ENCODE measurements around the gene CACNA2D3. TPM values are rescaled to one million over a fixed set of nuclear protein-coding genes. Genes with fewer than 3 reads are reported as not detected.

Gene CACNA2D3
- polyA plus RNA-seq, 1 donor (not counting 4 experiments of a cell fraction or from before 2014, with no cell fraction given) = 0.08 TPM

DNA sequence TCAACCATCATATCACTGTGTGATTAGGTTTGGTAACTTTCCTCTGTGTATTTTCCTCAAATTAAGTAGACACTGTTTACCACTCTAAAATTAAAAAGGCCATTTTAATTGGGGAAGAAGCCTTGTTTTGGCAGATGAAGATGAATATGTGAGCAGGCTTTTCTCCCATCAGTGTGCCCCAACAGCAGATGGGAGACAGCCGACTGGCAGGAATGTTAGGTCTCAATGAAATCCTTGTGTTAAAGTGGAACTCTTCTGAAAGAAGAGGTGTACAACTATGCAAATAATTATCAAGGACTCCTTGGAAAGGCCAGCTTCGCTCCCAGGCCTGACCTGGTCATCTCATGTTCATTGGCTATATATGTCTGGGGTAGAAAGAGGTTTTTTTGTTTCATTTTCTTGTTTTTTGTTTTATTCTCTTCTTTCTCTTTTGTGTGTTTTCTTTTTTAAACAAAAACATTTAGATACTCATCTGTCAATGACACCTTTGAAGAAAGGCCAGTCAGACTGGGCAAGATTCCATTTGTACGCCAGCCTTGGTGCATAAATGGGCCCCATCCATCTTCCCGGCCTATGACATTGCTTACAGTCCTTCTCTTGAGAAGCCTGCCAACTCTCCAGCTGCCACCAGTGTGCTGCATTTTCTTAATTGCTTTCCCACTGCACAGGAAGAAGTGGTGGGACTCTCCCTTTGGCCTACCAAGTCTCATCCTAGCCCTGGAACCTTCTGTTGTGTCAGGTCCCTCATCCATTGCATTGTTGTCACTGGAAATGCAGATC is 779.7 kb downstream of the CACNA2D3 start:
- DNase-seq (ENCODE audit: low read depth, low spot score) = no peak
- H4K20me1 ChIP-seq (ENCODE audit: control insufficient read depth, extremely low read depth, insufficient read depth, low read length) = no peaks in the 10 kb centered on the region
- no peak overlapping the region for H3K4me3 ChIP-seq (ENCODE audit: control insufficient read depth in 2 of 3, extremely low read depth in 1 of 3, insufficient read depth in 2 of 3, low read depth in 1 of 3, low read length in 3 of 3)
- no peak overlapping the region for H2AFZ ChIP-seq (ENCODE audit: control insufficient read depth, low read length)
- H3K9ac ChIP-seq (ENCODE audit: control insufficient read depth, extremely low read depth, insufficient read depth, low read length) = no peak overlapping the region
- H3K9me3 ChIP-seq (ENCODE audit: control insufficient read depth, low read depth, low read length) = no peaks in the 10 kb centered on the region
- no peaks in the 10 kb centered on the region for H3K4me1 ChIP-seq (ENCODE audit: control insufficient read depth, extremely low read depth, insufficient read depth, low read length)
- H3K9me1 ChIP-seq (ENCODE audit: control insufficient read depth, extremely low read depth, insufficient read depth, low read length) = no peaks in the 10 kb centered on the region
- TF ChIP-seq EZH2 (IDR thresholded peaks at IDR 0.05; ENCODE audit: low read length) = no peak
- TF ChIP-seq, protein P1, sequence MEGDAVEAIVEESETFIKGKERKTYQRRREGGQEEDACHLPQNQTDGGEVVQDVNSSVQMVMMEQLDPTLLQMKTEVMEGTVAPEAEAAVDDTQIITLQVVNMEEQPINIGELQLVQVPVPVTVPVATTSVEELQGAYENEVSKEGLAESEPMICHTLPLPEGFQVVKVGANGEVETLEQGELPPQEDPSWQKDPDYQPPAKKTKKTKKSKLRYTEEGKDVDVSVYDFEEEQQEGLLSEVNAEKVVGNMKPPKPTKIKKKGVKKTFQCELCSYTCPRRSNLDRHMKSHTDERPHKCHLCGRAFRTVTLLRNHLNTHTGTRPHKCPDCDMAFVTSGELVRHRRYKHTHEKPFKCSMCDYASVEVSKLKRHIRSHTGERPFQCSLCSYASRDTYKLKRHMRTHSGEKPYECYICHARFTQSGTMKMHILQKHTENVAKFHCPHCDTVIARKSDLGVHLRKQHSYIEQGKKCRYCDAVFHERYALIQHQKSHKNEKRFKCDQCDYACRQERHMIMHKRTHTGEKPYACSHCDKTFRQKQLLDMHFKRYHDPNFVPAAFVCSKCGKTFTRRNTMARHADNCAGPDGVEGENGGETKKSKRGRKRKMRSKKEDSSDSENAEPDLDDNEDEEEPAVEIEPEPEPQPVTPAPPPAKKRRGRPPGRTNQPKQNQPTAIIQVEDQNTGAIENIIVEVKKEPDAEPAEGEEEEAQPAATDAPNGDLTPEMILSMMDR (optimal IDR thresholded peaks at IDR 0.05 in 1 of 3, IDR thresholded peaks at IDR 0.05 in 1 of 3, conservative IDR thresholded peaks at IDR 0.05 in 1 of 3; ENCODE audit: extremely low read depth in 1 of 3, insufficient read depth in 2 of 3, low read length in 3 of 3) = no peak
- no peak overlapping the region for H3K4me2 ChIP-seq (ENCODE audit: control insufficient read depth, extremely low read depth, insufficient read depth, low read depth, low read length)
- dilution Hi-C loops (cut with MboI; ENCODE audit: extremely low pct_ligation_motif_present, low sequenced_read_pairs) = no loop called here
- no peaks in the 10 kb centered on the region for H3K27me3 ChIP-seq (ENCODE audit: control insufficient read depth, extremely low read depth, insufficient read depth, low read length)
- no peak overlapping the region for H3K27ac ChIP-seq (ENCODE audit: control insufficient read depth, insufficient read depth, low read length)
- FAIRE-seq = no peak
- H3K36me3 ChIP-seq (ENCODE audit: control insufficient read depth in 2 of 2, extremely low read depth in 1 of 2, insufficient read depth in 2 of 2, low read length in 2 of 2) = no peaks in the 10 kb centered on the region
- H3K79me2 ChIP-seq (ENCODE audit: control insufficient read depth, insufficient read depth, low read length) = no peaks in the 10 kb centered on the region

DNA sequence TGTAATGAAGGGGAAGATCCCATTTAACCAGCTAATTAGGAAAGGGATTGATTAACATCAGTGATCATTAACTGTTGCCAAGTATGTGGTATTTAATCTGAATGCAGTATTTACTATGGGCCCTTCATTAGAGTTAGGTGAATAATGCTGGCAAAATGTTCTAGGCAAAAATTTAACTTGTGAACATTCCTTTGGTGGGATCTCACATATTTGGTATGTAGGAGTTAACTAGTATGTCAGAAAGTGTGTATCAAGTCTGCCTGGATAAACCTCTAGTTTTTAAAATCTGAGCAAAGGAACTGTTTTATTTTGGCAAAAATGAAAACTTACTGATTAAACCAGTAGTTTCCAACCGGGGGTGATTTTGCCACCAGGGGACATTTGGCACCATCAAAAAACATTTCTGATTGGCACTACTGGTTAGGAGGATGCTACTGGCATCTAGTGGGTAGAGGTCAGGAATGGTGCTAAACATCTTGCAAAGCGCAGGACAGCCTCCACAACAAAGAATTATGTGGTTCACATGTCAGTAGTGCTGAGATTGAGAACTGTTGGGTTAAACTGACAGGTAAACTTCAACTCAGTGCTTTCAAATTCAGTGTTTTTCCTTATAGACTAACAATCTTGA is 783.0 kb downstream of the CACNA2D3 start:
- Histone ChIP-seq H3K4me3 (ENCODE audit: control insufficient read depth in 2 of 3, extremely low read depth in 1 of 3, insufficient read depth in 2 of 3, low read depth in 1 of 3, low read length in 3 of 3) (no peak overlapping the region), H3K36me3 (ENCODE audit: control insufficient read depth in 2 of 2, extremely low read depth in 1 of 2, insufficient read depth in 2 of 2, low read length in 2 of 2) (no peaks in the 10 kb centered on the region), H3K9me3 (ENCODE audit: control insufficient read depth, low read depth, low read length) (no peaks in the 10 kb centered on the region), H3K9ac (ENCODE audit: control insufficient read depth, extremely low read depth, insufficient read depth, low read length) (no peak overlapping the region), H3K4me2 (ENCODE audit: control insufficient read depth, extremely low read depth, insufficient read depth, low read depth, low read length) (no peak overlapping the region), H3K27ac (ENCODE audit: control insufficient read depth, insufficient read depth, low read length) (no peak overlapping the region), H2AFZ (ENCODE audit: control insufficient read depth, low read length) (no peak overlapping the region), H3K79me2 (ENCODE audit: control insufficient read depth, insufficient read depth, low read length) (no peaks in the 10 kb centered on the region), H3K4me1 (ENCODE audit: control insufficient read depth, extremely low read depth, insufficient read depth, low read length) (no peaks in the 10 kb centered on the region), H3K9me1 (ENCODE audit: control insufficient read depth, extremely low read depth, insufficient read depth, low read length) (no peaks in the 10 kb centered on the region), H3K27me3 (ENCODE audit: control insufficient read depth, extremely low read depth, insufficient read depth, low read length) (no peaks in the 10 kb centered on the region), H4K20me1 (ENCODE audit: control insufficient read depth, extremely low read depth, insufficient read depth, low read length) (no peaks in the 10 kb centered on the region)
- DNase-seq (ENCODE audit: low read depth, low spot score) (no peak), FAIRE-seq (no peak)
- TF ChIP-seq, protein P1 (optimal IDR thresholded peaks at IDR 0.05 in 1 of 3, IDR thresholded peaks at IDR 0.05 in 1 of 3, conservative IDR thresholded peaks at IDR 0.05 in 1 of 3; ENCODE audit: extremely low read depth in 1 of 3, insufficient read depth in 2 of 3, low read length in 3 of 3) = peak in 1 of 3 experiments; percentile 18
- no peak for TF ChIP-seq EZH2 (IDR thresholded peaks at IDR 0.05; ENCODE audit: low read length)
- dilution Hi-C loops (cut with MboI; ENCODE audit: extremely low pct_ligation_motif_present, low sequenced_read_pairs) = no loop called here
